Fibroblast of lung (primary cell): ENCODE results near the gene RBM33. TPM values are rescaled to one million over a fixed set of nuclear protein-coding genes. Genes with fewer than 3 reads are reported as not detected.

Source experiments
- DNase-seq, 2 donors: peaks; one replicate each; pipeline versions ENCODE4 v3.0.0 to v3.0.0-alpha.2; 2010; ENCODE audit warnings: low read depth in 2 of 2
- H2AFZ ChIP-seq: 2 replicates; pipeline ENCODE4 v1.5.1; 2012; ENCODE audit warnings: low read length, control low read depth, inconsistent platforms
- H3K27ac ChIP-seq: 2 replicates; pipeline ENCODE4 v1.5.1; 2011; ENCODE audit warnings: low read length, control low read depth; ENCODE audit not compliant: insufficient read depth
- H3K27me3 ChIP-seq: 2 replicates; pipeline ENCODE4 v1.5.1; 2011; ENCODE audit warnings: mild to moderate bottlenecking, low read length; ENCODE audit not compliant: control insufficient read depth, insufficient read depth
- H3K36me3 ChIP-seq: 2 replicates; pipeline ENCODE4 v1.5.1; 2011; ENCODE audit warnings: low read length; ENCODE audit not compliant: control insufficient read depth, insufficient read depth
- H3K4me1 ChIP-seq: 2 replicates; pipeline ENCODE4 v1.5.1; 2011; ENCODE audit warnings: low read length; ENCODE audit not compliant: control insufficient read depth, insufficient read depth; ENCODE audit errors: extremely low read depth
- H3K4me2 ChIP-seq: 2 replicates; pipeline ENCODE4 v1.5.1; 2011; ENCODE audit warnings: low read length, control low read depth; ENCODE audit not compliant: insufficient read depth; ENCODE audit errors: extremely low read depth
- H3K4me3 ChIP-seq, 4 experiments: fragments of 200-600 bp in 1 of 4; sonication (generic) in 1 of 4; replicated peaks in 1 of 4; 2 replicates each; pipeline ENCODE4 v1.5.1; 2011 to 2016; ENCODE audit warnings: low read length in 4 of 4, low read depth in 3 of 4, mild to moderate bottlenecking in 3 of 4, control low read depth in 2 of 4, inconsistent platforms in 1 of 4, mixed read lengths in 1 of 4; ENCODE audit not compliant: insufficient read depth in 1 of 4; ENCODE audit errors: control extremely low read depth in 1 of 4
- H3K79me2 ChIP-seq: 2 replicates; pipeline ENCODE4 v1.5.1; 2012; ENCODE audit warnings: mild to moderate bottlenecking, low read length, inconsistent platforms; ENCODE audit not compliant: control insufficient read depth, insufficient read depth
- H3K9ac ChIP-seq: 2 replicates; pipeline ENCODE4 v1.5.1; 2011; ENCODE audit warnings: mild to moderate bottlenecking, low read length, control low read depth; ENCODE audit not compliant: insufficient read depth
- H3K9me3 ChIP-seq: 2 replicates; pipeline ENCODE4 v1.5.1; 2012; ENCODE audit warnings: low read depth, low read length; ENCODE audit not compliant: control insufficient read depth, insufficient read depth
- H4K20me1 ChIP-seq: 2 replicates; pipeline ENCODE4 v1.5.1; 2011; ENCODE audit warnings: low read length; ENCODE audit not compliant: control insufficient read depth, insufficient read depth; ENCODE audit errors: extremely low read depth
- CTCF ChIP-seq, 2 donors: IDR thresholded peaks in 1 of 2; conservative IDR thresholded peaks in 1 of 2; 1 replicate in 1 of 2; 2 replicates in 1 of 2; pipeline ENCODE4 v1.5.1; 2011 to 2012; ENCODE audit warnings: low read length in 2 of 2, control low read depth in 1 of 2, inconsistent platforms in 1 of 2, low read depth in 1 of 2, mild to moderate bottlenecking in 1 of 2
- EZH2 ChIP-seq: IDR thresholded peaks from 2 replicates; pipeline ENCODE4 v1.5.1; 2012; ENCODE audit warnings: low read length, control low read depth, mild to moderate bottlenecking; ENCODE audit errors: missing control alignments
- polyA plus RNA-seq, 2 donors: library from polyadenylated mRNA; depleted of rRNA in 1 of 2; stranded (reverse) in 1 of 2; unstranded in 1 of 2; fragments of >200 nt; gene quantifications; 2 replicates each; pipeline ENCODE4 v1.2.1, GENCODE V29; 2011 to 2012; ENCODE audit warnings: missing spikeins in 1 of 2
- total RNA-seq: library from RNA; depleted of rRNA; stranded (reverse); fragments of >200 nt; gene quantifications from 2 replicates; pipeline ENCODE4 v1.2.1, GENCODE V29; 2014

RBM33 gene
- total and polyA plus RNA-seq, 2 donors (not counting 1 experiment from before 2014, with no cell fraction given): 6.9 to 33.2 TPM

GRCh38 chr7:155665079-155665956 is 20.9 kb downstream of the RBM33 start:
- Histone ChIP-seq H3K27ac (peak overlapping the region; percentile 5), H4K20me1 (peaks cover 4% of the 10 kb centered on the region), H3K4me3 (no peak overlapping the region), H3K4me2 (peak overlapping the region; percentile 38), H3K79me2 (peaks cover 91% of the 10 kb centered on the region), H3K36me3 (peaks cover 3% of the 10 kb centered on the region), H3K4me1 (peaks cover 17% of the 10 kb centered on the region), H3K9me3 (no peaks in the 10 kb centered on the region), H2AFZ (no peak overlapping the region), H3K27me3 (no peaks in the 10 kb centered on the region), H3K9ac (no peak overlapping the region)
- TF ChIP-seq CTCF (conservative IDR thresholded peaks at IDR 0.05 in 1 of 2, IDR thresholded peaks at IDR 0.05 in 1 of 2; ENCODE audit: low read depth in 1 of 2, low read length in 2 of 2) (no peak), EZH2 (no peak)
- DNase-seq: peak in 1 of 2 donors; percentile 31

- no peak overlapping the region for H2AFZ ChIP-seq
- peak; percentile 87 to 89 for DNase-seq
- H3K4me1 ChIP-seq: peaks cover 17% of the 10 kb centered on the region
- H3K36me3 ChIP-seq: peaks cover 3% of the 10 kb centered on the region
- H3K9me3 ChIP-seq: no peaks in the 10 kb centered on the region
- H3K4me3 ChIP-seq: no peak overlapping the region
- H3K27me3 ChIP-seq: no peaks in the 10 kb centered on the region
- TF ChIP-seq CTCF (conservative IDR thresholded peaks at IDR 0.05 in 1 of 2, IDR thresholded peaks at IDR 0.05 in 1 of 2; ENCODE audit: low read depth in 1 of 2, low read length in 2 of 2) (no peak), EZH2 (no peak)
- no peak overlapping the region for H3K9ac ChIP-seq
- peaks cover 4% of the 10 kb centered on the region for H4K20me1 ChIP-seq
- peak overlapping the region; percentile 51 for H3K4me2 ChIP-seq
- H3K27ac ChIP-seq: peak overlapping the region; percentile 67
- peaks cover 91% of the 10 kb centered on the region for H3K79me2 ChIP-seq
Measured at GRCh38 chr7:155665957-155666287, 21.5 kb downstream of the RBM33 start.

- no peak for DNase-seq
- Histone ChIP-seq H3K36me3 (peaks cover 3% of the 10 kb centered on the region), H3K27me3 (no peaks in the 10 kb centered on the region), H3K9me3 (no peaks in the 10 kb centered on the region), H4K20me1 (peaks cover 4% of the 10 kb centered on the region), H3K79me2 (peaks cover 91% of the 10 kb centered on the region), H3K27ac (no peak overlapping the region), H3K4me3 (no peak overlapping the region), H3K9ac (no peak overlapping the region), H3K4me1 (peaks cover 17% of the 10 kb centered on the region), H3K4me2 (no peak overlapping the region), H2AFZ (no peak overlapping the region)
- TF ChIP-seq CTCF (conservative IDR thresholded peaks at IDR 0.05 in 1 of 2, IDR thresholded peaks at IDR 0.05 in 1 of 2; ENCODE audit: low read depth in 1 of 2, low read length in 2 of 2) (no peak), EZH2 (no peak)
Measured at GRCh38 chr7:155667241-155667829, 22.9 kb downstream of the RBM33 start.
